ENCODE measurements around the gene MEI1.
A peak's percentile ranks its signal among the peaks of the same experiment; 100 is the strongest.
"Not testable (repeated sequence)": the region's sequence is repeated elsewhere in the genome, so short reads cannot be mapped to it uniquely, and the experiment has no call there.

Gene MEI1

DNA sequence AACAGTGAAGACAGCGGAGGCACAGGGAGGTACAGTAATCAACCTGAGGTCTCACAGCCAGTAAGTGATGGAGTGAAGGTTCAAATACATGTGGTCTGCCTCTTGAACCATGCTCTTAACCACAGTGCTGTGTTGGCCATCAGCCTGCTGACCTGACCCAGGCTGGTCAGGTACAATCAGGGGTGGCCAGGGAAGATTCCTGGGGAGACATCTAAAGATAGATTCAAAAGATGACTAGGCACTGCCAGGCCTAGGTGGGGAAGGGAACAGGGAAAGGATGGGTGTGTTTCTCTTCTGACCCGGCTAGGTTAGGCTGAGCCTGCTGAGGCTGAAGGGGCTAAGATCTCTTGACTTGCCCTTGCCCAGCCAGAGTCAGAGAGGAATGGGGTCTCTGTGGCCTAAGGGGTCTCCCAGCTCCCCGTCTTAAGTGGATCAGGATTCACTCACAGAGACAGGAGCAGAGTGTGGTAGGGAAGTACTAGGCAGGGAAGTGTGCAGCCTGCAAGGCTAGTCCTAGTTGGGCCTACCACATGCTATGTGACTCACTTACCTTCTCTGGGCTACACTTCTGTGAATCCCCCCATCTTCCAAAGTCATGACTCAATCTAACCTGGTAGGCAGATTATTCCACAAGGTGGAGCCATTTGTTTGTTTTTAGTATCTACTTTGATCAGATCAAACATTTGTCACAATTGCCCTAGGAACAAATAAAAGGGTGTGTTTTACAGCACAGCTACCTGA is 123.2 kb downstream of the MEI1 start:
- DNase-seq = peak; percentile 44

DNA sequence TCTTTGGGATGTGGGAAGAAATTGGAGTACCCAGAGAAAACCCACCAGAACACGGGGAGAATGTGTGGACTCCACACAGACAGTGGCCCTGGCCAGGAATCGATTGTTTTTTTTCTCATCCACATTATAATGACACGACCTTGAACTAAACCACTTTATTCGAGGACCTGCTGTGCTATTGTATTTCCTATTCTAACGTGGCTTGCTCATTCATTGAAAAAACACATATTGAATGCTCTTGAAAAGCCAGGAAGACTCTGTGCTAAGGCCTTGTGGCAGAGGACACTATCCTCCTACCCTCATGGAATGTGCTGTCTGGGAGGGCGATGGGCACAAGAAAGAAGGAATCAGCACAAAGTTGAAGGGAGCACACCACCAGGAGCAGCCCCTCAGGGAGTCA is 124.5 kb downstream of the MEI1 start:
- no peak for DNase-seq

DNA sequence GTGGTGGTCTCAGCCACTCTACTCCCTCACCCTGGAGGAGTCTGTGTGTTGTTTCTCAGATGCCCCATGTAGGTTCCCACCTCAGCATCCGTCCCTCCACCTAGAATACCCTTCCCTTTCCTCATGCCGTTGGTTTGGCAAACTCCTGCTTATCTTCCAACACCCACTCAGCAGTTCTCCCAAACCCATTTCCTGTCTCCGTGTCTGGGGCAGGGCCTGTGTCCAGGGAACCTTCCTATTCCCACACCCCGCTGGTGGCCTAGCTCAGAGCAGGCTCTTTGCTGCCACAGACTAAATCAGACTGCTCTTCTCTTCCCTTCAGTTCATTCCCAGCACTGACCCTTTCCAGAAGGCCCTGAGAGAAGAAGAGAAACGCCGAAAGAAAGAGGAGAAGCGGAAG is 126.1 kb downstream of the MEI1 start:
- DNase-seq = no peak

DNA sequence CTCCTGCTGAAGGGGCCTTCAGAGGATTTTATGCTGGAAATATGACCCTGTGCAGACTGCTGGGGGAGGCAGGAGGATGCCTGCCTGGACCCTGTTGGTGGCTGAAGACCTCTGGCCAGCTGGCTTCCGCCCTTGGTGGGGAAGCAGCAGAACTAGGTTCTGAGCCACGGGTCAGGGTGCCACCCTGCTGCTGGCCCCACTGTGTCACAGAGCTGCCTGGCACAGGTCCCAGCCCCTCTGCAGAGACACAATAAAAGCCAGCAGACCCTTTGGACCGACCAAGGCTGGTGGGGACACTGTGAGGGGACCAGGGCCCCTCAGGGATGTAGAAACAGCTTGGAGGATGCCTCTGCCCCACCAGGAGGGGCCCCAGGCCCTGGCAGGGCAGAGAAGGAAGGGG is 126.7 kb downstream of the MEI1 start:
- DNase-seq = no peak

DNA sequence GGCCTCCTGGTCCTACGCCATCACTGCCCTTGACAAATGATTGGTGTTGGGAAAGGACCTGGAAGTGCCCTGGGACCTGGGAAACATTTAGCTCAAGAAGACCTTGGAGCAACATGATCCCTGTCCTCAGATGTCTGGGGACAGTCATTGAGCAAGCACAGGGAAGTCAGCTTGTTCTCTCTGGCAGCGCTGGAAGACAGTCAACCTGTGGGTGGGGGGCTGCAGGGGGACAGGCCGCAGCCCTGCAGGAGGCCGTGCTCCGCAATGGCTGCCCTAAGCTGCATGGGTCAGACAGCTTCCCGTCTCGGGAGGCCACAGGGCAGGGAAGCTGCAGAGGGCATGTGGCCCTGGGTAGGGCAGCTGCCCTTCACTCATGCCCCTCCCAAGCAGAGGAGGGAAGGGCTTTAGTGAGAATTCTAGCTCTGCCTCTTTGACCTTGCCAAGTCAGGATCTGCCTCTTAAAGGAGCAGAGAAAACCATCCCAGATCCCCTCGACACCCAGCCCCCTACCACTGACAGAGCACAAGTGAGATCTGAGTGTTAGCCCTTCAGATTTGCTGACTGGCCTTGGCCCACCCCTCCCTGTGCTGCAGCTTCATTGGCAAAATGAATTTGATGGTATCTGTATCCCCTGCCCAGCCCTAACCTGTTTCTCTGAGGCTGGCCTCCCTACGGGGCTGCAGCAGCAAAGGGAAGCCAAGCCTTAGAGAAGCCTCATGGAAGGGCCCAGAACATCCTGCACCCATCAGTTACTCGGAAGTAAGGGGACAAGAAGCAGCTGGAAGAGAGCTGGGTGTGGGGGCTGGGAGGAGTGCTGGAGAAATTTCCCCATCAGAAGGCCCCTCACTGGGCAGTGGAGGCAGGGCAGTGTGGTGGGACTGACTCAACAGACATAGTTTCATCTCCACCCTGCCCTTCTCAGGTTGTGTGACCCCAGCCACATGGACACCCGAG is 127.4 kb downstream of the MEI1 start:
- no peak for DNase-seq

DNA sequence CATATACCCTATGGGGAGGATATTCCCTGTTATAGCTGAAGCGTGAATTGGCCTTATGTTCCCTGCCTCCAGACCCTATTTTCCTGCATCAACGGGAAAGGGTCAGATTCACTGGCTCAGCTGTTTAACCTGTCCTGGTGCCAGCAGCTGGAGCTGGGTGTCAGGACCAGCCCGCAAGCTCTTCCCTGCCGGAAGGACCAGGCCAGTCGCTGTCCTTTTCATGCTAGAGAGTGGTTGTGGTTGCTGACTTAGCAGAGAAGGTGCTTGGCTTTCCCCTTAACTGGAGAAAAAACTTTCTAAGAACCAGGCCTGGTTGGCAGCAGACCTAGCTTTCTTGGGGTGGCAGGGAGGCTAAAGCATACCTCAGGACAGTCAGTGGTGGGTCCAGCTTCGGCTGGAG is 128.4 kb downstream of the MEI1 start:
- DNase-seq = no peak

DNA sequence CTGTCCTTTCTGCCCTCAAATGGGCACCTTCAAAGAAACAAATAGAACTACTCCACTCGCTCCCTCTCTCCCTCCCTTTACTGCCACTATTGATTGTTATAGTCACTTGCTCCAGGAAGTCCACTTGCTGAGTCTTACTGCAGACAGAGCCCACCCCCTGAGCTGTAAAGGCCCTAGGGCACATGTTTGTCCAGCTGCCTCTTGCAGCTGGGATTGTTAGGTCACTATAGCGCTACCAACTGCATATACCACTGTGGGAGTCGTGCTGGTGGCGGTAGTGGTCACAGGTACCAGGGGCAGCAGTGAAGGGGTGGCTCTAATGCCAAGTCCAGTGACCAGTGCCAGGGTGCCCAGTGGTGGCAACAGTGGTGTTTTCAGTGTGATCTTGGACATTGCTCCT is 129.2 kb downstream of the MEI1 start:
- no peak for DNase-seq

DNA sequence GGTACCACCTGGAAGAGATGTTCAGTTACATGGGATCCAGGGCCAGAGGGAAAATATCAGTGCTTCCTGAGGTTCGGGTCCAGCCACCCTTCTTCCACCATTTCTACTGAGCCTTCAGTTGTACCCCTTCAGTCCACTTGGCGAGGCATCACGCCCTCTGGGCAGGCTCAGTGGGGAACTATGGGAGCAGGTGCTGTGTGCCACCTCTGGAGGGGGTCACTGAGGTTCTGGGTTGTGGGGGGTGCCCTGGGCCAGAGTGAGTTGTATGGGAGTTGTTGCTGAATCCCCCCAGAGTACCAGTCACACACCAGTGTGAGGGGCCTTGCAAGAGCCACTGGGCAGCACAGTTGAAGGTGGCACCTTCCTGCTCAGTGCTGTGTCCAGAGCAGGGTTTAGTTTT is 130.9 kb downstream of the MEI1 start:
- peak; percentile 28 for DNase-seq

DNA sequence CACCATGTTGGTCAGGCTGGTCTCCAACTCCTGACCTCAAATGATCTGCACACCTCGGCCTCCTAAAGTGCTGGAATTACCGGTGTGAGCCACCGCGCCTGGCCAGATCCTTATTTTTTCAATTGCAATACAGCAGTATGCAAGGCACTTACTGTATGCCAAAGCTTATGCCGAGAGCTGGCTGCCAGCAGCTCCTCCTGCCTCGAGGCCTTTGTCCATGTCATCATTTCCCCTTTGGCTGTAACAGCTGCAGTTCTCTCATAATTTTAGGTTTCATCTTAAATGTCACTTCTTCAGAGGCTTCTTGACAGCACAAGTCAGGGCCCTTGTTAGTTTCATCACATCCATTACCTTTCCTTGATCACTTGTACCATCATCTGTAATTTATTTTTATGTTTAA is 132.1 kb downstream of the MEI1 start:
- DNase-seq = no peak

DNA sequence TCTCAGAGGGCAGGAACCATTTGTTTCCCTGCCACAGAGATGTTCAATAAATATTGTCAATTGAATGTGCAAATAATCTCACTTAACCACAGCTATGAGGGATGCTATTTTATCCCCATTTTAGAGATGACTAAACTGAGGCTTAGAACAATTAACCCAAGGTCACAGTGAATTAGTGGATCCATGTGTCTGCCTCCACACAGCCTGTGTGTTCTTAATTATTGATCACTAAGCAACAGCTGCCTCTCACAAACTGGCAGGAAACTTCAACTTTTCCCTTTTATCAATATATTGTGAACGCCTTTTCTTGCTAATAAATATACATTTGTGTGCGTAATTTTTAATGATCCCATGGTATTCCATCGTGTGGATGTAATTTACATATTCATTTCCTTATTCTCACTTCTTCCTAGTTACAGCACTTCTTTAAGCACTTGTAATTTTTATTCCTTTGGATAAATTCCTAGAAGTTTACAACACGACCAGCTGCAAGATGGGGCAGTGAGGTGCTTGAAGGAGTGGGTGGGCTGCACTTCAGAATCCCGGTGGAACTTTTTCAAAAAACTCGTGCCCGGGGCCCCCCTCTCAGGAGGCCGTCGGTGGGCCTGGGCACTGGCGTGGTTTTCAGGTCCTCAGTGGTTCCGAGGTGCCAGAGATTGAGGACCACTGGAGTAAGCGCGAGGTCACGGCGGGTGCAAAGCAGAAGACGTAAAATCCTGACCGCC is 132.7 kb downstream of the MEI1 start:
- DNase-seq = no peak

DNA sequence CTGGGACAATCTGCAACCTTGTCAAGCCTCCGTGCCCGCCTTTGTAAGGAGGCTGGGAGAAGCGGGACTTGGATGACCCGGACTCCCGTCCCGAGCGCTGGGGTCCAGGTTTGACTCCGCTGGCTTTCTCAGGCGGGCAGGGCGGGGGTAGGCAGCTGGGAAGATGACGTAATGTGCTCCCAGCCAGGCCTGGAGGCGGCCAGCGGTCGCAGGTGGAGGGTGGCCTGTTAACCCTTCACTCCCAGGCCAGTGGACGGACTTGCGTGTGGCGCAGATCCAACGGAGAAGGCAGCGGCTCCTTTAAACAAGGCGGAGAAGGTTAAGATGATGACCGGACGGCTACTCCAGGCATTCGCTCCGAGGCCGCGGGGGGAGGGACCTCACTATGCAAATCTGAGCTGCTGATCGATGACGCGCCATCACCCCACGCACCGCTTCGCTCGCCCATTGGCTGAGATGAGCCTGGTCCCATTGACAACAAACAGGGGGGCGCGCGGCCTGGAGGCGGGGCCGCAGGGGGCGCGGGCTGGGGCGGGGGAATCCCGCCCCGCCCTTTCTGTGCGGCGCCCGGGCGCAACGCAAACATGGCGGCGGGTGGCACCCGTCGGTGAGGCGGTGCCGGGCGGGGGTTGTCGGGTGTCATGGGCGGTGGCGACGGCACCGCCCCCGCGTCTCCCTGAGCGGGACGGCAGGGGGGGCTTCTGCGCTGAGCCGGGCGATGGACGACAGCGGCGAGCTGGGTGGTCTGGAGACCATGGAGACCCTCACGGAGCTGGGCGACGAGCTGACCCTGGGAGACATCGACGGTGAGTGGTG is 133.5 kb downstream of the MEI1 start, which contains the start of gene SREBF2:
TSS of gene SREBF2 (plus strand) at position 553 of the 816 bp plus-strand sequence. CDS start at position 719, 166 bp downstream.
- peak; percentile 100 for DNase-seq

DNA sequence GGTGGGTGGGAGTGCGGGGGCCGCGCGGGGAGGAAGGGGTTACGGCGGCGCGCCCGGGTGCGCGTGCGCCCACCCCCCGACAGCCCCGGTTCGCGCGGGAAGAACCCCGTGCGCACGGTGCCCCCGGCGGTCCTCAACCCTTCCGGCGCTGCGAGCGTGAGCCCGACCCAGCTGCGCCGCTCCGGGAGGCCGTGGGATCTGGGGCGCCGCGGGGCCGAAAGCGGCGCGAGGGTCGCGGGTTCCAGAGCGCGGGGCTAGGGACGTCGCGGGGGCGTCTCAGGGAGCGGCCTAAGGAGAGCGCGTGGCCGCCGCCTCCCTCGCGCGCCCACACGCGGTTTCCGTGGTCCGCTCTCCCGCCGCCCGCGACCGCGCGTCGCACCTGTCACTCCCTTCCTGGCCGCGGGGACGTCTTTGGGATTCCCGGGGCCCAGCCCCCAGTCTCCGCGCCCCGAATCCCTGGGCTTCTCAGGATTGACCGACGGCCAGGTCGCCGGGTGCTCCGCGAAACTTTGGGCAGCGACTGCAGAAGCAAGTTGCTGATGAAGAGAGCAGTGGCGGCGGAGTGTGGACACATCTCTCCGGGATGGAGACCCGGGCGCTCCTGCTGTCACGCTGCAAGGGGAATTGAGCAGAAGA is 134.2 kb downstream of the MEI1 start:
- DNase-seq = peak; percentile 55

DNA sequence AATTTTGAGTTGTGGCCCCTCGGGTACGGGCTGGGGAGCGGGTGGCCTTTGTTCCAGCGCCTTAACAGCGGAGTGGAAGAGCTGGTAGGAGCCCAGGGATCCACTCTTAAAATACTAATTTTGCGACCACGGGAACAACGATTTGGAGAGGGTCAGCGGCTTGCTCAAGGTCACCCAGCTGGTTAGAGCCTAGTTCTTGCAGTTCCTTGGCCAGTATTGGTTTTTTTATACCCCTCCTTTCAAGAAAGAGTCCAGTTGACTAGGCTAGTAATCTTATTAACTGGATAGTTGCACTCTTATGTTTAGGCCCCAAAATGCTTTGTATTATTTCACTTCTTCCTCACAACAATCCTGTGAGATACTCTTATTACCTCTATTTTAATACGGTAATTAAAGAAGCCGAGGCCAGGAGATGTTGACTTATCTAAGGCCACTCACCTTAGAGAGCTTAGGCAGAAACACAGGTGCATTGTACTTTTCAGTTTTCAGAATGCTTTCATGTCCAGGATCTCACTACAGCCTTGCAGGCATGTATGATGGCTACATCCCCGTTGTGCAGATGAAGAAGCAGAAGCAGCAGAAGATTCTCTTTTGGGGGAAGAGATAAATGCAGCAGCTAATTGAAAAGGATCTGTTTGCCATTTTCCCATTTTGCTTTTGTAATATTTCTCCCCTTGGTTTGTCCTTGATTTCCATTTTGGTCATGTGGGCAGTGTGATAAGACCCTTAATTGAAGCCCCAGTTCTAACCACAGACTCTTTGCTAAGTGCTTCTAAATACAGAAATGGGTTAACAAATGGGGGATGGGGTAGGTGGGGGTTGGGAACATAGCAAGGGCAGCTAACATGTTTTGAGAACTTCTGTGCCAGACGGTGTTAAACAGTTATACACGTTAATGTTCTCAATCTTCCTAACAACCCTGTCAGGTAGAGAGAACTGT is 135.0 kb downstream of the MEI1 start:
- no peak for DNase-seq

DNA sequence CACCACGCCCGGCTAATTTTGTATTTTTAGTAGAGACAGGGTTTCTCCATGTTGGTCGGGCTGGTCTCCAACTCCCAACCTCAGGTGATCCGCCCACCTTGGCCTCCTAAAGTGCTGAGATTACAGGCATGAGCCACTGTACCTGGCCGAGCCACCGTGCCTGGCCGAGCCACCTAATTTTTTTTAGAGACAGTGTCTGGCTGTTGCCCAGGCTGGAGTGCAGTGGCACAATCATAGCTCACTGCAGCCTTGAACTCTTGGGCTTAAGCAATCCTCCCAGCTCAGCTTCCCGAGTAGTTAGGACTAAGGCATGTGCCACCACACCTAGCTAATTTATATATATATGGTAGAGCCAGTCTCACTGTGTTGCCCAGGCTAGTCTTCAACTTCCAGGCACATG is 136.2 kb downstream of the MEI1 start:
- not testable (repeated sequence) for DNase-seq

DNA sequence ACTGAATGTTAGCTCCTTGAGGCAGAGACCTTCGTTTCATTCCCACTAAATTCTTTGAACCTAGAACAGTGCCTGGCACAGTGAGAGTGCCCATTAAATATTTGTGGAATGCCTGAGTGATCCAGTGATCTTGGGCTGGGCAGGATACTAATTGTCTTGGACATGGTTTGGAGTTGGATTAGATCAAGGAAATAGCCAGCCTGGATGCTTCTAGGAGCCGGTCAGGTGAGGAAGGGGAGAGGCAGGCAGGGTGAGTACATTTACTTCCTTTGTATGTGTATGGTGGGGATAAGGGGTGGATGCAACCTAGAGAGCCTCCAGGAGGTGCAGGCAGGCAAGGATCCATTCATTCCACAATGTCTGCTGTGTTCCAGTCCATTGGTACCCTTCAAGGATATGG is 137.2 kb downstream of the MEI1 start:
- DNase-seq = no peak

DNA sequence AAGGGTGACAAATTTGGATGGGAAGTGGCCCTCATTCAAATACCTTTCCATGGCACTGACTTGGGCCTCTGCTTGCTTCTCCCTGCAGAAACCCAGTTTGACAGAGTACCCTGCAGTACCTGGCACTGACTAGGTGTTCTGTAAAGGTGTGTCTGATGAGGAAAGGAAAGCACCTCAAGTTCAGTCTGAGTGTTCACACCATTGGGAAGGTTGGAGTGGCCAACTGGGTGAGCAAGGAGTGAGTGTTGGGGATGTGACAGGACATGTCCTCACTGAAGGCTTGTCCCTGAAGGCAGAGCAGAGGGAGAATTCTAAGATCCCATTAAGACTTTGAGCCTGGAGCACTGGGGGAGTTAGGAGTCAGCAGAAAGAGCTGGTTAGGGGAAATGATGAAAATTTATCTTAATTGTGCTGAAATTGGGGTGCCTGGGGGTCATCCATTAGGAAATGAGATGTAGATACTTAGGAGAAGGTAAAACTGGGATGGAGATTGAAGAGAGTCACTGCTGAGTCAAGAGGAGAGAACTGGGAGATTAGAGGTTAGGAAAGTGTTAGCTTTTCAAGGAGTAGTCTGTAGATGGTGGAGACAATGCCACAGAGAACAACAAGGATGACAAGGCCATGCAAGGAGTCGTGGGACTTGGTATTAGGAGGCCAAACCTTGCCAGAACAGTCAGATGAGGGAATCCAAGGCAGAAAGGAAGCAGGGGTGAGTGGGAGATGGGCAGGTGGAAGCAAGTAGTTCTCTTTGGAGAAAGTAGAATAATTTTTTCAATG is 139.7 kb downstream of the MEI1 start:
- no peak for DNase-seq

DNA sequence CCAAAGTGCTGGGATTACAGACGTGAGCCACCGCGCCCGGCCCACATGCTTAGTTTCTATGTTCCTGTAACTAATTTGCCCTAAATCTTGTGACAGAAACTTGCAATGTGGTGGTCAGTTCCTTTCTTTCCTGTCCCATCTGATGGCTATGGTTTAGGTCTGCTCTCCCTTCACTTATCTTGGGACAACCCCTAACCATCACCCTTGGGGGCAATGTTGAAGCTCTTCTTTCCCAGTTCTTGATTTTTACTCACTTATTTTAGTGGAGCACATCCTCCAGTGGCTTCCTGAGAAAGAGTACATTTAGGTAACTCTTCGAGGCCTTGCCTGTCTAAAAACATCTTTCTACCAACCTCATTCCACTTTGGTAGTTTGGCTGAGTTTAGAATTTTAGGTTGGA is 140.9 kb downstream of the MEI1 start:
- no peak for DNase-seq

DNA sequence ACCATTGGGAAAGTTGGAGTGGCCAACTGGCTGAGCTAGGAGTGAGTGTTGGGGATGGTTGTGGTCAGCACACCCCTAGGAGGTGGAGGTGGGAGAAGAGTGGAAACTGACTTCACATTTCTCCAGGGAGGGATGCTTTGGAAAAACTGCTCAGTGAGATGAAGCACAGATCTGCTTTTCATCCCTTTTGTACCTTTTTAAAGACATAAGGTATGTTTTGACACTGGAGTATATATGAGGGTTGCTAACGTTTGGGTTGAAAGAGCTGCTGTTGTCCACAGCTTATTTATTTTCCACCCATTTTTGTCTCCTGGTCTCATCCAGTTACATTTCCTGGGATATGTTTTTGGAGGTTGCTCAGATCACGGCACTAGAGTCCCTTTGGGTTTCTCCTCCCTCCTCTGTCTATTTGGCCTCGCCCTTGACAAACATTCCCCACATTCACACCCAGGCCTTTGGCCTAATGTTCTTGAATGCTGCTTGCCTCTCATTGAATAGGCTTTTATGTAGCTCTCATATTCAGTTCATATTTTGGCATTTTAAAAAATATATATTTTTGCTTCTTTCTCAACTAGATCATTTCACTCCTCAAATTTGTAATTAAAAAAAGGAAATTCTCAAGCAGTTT is 141.9 kb downstream of the MEI1 start:
- DNase-seq = no peak
